ENCODE measurements around the gene RGS3. TPM values are rescaled to one million over a fixed set of nuclear protein-coding genes. Genes with fewer than 3 reads are reported as not detected.

RGS3 gene
- polyA plus RNA-seq, 1 of the 3 experiments (the other 2 are of a cell fraction), result 50.6 TPM

- TF ChIP-seq IRF3 (IDR thresholded peaks at IDR 0.05; ENCODE audit: low read depth, low read length) (no peak), FOXJ3 (CRISPR knock-in tag; IDR thresholded peaks at IDR 0.05) (no peak), YY1 (IDR thresholded peaks at IDR 0.05; ENCODE audit: low read depth) (no peak), USF2 (IDR thresholded peaks at IDR 0.05; ENCODE audit: borderline replicate concordance, low read depth, low read length) (no peak), RFX5 (IDR thresholded peaks at IDR 0.05; ENCODE audit: low read length) (no peak), RCOR1 (IDR thresholded peaks at IDR 0.05; ENCODE audit: low read length) (no peak), TCF12 (IDR thresholded peaks at IDR 0.05) (no peak), SIN3A (IDR thresholded peaks at IDR 0.05; ENCODE audit: borderline replicate concordance, low read depth, low read length) (no peak)
These were observed 63.3 kb downstream of the RGS3 start (continued) for GRCh38 chr9:113526841-113527240.

- H3K27ac ChIP-seq (ENCODE audit: low read depth in 2 of 2, low read length in 1 of 2), result no peak overlapping the region
- H3K9me2 ChIP-seq, result no peaks in the 10 kb centered on the region
- 100% methylated on average over 3 of the region's 6 CpGs for WGBS (ENCODE audit: low lambda C conversion rate)
- TF ChIP-seq RCOR1 (IDR thresholded peaks at IDR 0.05; ENCODE audit: low read length) (no peak), IRF3 (IDR thresholded peaks at IDR 0.05; ENCODE audit: low read depth, low read length) (no peak), TEAD4 (IDR thresholded peaks at IDR 0.05; ENCODE audit: borderline replicate concordance, insufficient read depth) (no peak), TAF1 (IDR thresholded peaks at IDR 0.05; ENCODE audit: borderline replicate concordance, low read depth, low read length) (no peak), REST (IDR thresholded peaks at IDR 0.05; ENCODE audit: low read depth, low read length) (no peak), SIN3A (IDR thresholded peaks at IDR 0.05; ENCODE audit: borderline replicate concordance, low read depth, low read length) (no peak), RFX5 (IDR thresholded peaks at IDR 0.05; ENCODE audit: low read length) (no peak), FOXM1 (IDR thresholded peaks at IDR 0.05; ENCODE audit: low read depth) (no peak), POLR2AphosphoS5 (IDR thresholded peaks at IDR 0.05; ENCODE audit: low read depth, low read length) (no peak), USF1 (IDR thresholded peaks at IDR 0.05; ENCODE audit: borderline replicate concordance, low read depth) (no peak), CTCF (IDR thresholded peaks at IDR 0.05) (no peak), EP300 (IDR thresholded peaks at IDR 0.05; ENCODE audit: borderline replicate concordance in 1 of 2, low read depth in 1 of 2, low read length in 1 of 2) (no peak), ZBTB33 (IDR thresholded peaks at IDR 0.05; ENCODE audit: borderline replicate concordance, low read depth) (no peak), FOXJ3 (CRISPR knock-in tag; IDR thresholded peaks at IDR 0.05) (no peak)
- no peaks in the 10 kb centered on the region for H3K36me3 ChIP-seq (replicated peaks in 1 of 2; ENCODE audit: control insufficient read depth in 1 of 2, insufficient read depth in 2 of 2, low read length in 1 of 2)
- DNase-seq, result no peak
- H3K4me1 ChIP-seq (ENCODE audit: control insufficient read depth in 1 of 2, insufficient read depth in 2 of 2, low read depth in 1 of 2, low read length in 1 of 2), result peaks cover 0 to 14% of the 10 kb centered on the region in 2 experiments; a peak in 1 of 4 replicates
- no peaks in the 10 kb centered on the region for H3K27me3 ChIP-seq (ENCODE audit: insufficient read depth)
- H3K9me3 ChIP-seq, result no peaks in the 10 kb centered on the region
- no peaks in the 10 kb centered on the region for H4K20me1 ChIP-seq (ENCODE audit: insufficient read depth)
- no peaks in the 10 kb centered on the region for H3K79me2 ChIP-seq (ENCODE audit: insufficient read depth)
- POLR2A ChIA-PET, result no interaction called here
- H3K4me2 ChIP-seq, result no peak overlapping the region
- H3K4me3 ChIP-seq (ENCODE audit: low read depth in 2 of 2, low read length in 1 of 2), result no peak overlapping the region
- H3K9ac ChIP-seq, result no peak overlapping the region
- CTCF ChIA-PET, result no interaction called here
- no peaks in the 10 kb centered on the region for H3F3A ChIP-seq (replicated peaks; ENCODE audit: insufficient read depth)
- H2AFZ ChIP-seq (ENCODE audit: low read depth), result no peak overlapping the region
These were observed 64.6 kb downstream of the RGS3 start for GRCh38 chr9:113528088-113528487.
